PC-9 (cell line): ENCODE results near the gene CCNJ.

ENCODE experiments used
- CTCF ChIP-seq: fragments of 200-600 bp; sonication (generic); conservative IDR thresholded peaks from 2 replicates; pipeline ENCODE4 v1.6.1; 2017; ENCODE audit warnings: mixed run types, antibody characterized with exemption, mild to moderate bottlenecking, moderate library complexity
- EZH2 ChIP-seq: fragments of 200-600 bp; sonication (generic); IDR thresholded peaks from 2 replicates; pipeline ENCODE4 v1.8.0; 2017; ENCODE audit warnings: antibody characterized with exemption, low read depth

GRCh38 chr10:96082748-96083147 lies 39.4 kb downstream of the CCNJ start:
- no peak for TF ChIP-seq CTCF
- TF ChIP-seq EZH2: no peak
